ENCODE data around the gene RPS6KA1.

RPS6KA1 gene

DNA sequence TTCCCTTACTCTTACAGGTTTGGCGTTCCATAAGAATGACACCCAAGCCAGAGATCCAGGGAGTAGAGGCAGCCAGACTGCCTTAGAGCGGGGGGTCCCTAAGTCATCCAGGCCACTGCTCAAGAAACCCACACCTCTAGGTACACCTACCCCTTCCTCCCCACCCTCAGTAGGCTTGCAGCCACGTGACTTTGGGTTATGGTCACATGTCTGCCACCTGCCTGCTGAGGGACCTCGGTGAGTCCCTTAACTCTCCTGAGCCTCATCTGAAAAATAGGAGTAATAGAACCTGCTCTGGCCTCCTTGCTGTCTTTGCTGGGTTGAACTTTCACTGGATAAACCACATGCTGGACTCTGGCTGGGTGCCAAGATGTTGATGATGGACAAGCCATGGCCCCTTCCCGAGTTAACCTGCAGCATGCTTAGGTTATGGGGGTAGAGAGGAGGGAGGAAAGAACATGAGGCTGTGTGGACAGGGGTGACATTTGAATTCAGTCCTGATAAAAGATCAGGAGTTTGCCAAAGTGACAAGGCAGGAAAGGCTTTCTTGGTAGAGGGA, 4.5 kb downstream of the RPS6KA1 start:
- no peak for DNase-seq

DNA sequence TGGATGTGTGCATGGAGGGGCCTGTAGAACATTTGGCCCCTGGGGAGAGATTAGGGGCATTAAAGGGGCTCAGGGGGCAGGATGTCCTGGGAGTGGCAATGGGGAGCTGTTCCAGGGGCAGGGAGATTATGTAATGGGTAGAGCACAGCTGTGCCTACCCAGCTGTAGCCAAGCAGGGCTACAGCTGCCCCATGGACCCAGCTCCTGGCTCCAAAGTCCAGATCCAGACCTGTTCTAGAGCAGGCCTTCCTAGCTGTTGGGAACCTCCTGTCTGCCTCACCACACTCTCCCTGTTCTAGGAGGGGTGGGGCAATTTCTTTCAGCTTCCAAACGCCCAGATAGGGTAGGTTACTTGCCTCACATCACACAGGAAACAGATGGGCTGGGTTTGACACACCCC, 5.6 kb downstream of the RPS6KA1 start:
- no peak for DNase-seq

DNA sequence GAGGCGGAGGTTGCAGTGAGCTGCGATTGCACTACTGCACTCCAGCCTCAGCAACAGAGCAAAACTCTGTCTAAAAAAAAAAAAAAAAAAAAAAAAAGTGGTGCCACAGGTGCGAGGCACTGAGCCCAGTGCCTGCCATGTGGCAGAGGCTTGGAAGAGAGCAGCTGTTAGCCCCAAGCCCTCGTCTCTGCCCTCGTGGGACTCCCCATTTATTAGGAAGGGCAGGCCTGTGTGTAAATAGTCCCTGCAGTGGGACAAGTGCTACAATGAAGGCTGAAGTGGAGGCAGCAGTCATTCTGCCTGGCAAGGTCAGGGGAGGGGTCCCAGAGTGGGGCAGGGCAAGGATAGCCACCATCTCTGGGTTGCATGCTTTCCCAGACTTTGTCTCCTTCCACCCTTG, 6.5 kb downstream of the RPS6KA1 start:
- no peak for DNase-seq

DNA sequence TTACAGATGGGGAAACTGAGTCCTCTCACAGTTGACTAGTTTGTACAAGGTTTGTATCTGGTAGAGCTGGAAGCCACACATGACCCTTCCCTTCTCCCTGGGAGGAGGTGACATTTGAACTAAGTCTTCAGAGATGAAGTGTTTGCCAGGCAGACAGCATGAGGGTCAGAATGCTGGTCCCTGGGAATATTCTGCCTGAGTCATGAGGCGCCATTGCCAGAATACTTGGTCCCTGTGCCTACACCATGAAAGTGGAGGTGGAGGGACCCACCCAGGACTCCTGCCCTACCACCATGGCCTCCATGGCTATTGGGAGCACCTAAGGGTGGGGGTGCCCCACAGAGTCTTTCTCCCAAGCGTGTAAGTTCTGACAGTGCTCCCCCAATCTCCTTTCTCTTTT, 7.0 kb downstream of the RPS6KA1 start:
- DNase-seq = no peak

DNA sequence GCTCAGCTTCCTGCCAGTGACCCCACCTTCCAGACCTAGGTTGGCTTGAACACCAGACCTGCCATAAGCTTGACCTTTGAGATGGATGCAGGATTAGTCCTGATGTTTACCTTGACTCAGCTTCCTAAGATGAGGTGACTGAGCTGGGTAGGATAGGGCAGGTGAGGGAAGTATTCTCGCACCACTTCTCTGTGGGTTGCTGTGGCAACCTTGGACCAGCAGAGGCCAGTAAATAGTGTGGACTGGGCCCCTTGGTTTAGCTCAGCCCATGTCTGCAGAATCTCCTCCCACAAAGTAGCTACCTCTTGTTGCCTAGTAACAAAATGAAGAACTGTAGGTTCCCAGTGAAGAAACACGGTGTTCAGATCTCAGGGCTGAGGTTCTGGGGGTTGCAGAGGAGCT, 8.4 kb downstream of the RPS6KA1 start:
- peak; percentile 55 for DNase-seq

DNA sequence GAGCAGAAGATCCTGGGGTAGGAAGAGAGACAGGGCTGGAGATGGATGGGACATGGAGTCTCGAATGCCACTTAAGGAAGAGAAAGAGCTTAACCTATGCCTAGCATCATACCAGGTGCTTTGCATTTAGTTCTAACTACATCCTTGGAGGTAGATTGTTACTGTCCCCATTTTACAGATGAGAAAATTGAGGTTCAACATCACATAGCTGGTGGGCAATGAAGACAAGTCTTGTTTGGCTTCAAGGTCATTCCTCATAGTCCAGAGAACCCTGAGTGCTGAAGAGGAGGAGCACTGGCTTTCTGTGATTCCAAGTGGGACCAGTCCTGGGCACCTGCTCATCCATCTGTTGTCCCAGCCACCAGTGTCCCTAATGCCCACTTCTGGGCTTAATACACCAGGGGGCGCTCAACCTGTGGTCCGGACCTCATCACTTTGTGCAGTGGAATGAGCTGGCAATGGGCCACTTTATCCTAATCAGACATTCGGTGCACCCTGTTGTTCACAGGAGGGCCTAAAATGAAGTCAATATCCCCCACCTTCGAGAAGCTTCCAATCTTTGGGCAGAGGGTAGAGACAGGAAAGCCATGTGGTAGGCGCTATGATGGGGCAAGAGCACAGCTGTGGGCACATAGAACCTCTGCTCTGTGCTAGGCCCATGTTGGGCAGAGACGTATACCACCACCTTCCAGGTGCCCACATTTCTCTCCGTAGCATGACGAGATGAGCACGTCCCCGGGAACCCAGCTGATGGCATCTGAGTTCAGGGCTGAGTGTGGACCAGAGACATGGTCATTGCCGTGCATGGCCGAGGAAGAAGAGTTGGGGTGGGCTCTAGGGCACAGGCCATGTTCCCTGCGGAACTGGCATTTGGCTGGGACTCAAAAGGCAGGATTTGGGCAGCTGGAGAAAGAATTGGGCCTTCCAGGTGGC, 9.2 kb downstream of the RPS6KA1 start:
- peak; percentile 31 for DNase-seq

DNA sequence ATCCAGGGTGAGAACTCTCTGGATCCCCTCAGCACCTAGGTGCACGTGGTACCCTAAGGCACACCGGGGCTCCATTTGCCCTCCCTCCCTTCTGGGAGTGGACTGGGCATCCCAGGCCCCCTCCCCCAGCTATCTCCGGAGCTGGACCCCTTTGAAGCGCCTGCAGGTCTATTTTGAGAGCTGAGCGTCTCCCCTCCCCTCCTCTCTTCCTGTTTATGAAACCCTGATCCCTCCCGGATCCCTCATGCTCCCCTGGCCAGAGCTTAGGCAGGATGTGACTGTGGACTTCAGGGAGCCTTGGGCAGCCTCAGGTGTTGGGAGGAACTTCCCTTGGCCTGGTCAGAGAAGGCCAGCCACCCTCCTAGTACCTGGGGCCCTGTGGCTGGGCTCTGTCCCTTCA, 10.2 kb downstream of the RPS6KA1 start:
- no peak for DNase-seq

DNA sequence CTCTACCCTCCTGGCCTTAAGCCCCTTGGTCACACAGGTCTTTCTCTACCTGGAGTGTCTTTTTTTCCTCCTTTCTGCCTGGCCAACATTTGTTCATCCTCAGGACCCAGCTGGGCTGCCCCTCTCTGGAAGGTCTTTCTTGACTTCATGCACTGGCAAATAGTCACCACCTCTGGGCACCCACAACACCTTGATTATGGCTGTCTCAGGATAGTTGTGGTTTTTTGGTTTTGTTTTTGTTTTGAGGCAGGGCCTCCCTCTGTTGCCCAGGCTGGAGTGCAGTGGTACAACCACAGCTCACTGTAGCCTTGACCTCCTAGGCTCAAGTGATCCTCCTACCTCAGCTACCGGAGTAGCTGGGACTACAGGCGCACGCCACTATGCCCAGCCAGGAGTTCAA, 10.8 kb downstream of the RPS6KA1 start:
- DNase-seq = no peak

DNA sequence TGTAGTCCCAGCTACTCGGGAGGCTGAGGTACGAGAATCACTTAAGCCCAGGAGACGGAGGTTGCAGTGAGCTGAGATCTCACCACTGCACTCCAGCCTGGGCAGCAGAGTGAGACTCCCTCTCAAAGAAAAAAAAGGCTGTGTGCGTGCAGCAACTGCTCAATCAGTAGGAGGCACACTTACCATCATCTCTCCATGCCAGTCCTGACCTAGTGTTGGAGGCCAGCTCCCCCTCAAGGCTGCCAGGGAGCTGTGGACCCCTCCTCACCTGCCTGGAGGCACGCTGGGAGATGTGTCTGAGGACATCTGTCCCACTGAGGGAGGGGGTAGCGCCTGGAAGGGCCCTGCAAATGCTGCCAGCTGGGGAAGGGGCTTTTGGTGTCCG, 11.9 kb downstream of the RPS6KA1 start:
- DNase-seq = no peak

DNA sequence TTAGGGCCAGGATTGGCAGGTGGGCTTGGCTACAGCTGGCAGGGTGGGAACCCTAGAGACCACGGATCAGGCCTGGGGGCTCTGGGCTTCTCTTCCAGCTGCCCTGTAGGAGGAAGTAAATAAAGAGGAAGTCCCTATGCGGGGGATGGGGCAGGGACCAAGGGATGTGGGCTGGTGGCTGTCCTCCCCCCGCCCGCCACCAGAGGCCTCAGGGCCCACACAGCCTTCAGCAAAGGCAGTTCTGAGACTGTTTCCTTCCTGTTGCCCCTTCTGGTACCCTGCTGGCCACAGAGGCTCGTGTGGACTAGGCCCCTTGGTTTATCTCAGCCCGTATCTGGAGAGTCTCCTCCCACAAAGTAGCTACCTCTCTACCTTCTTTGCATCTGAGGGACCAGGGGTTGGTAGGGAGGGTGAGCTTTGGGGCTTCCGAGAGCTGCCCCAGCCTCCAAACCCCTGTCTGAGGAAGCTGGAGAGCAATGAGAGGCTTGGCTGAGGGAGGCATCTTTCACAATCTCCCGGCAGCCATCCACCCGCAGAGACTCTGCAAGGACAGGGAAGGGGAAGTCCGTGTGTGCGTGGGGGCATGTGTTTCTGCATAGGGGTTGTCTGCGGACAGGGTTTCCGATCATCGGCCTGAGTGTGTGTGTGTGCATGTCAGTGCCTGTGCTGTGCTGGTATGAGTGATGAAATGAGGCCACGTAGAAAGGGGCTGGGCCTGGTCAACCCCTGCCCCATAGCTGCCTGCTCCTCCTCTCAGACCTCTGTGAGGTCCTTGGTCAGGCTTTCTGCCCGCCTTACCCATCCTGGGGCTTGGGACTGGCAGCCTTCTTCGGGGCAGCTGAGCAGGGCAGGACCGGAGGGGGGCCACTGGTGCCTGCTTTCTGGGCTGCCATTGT, 12.5 kb downstream of the RPS6KA1 start:
- peak; percentile 100 for DNase-seq

DNA sequence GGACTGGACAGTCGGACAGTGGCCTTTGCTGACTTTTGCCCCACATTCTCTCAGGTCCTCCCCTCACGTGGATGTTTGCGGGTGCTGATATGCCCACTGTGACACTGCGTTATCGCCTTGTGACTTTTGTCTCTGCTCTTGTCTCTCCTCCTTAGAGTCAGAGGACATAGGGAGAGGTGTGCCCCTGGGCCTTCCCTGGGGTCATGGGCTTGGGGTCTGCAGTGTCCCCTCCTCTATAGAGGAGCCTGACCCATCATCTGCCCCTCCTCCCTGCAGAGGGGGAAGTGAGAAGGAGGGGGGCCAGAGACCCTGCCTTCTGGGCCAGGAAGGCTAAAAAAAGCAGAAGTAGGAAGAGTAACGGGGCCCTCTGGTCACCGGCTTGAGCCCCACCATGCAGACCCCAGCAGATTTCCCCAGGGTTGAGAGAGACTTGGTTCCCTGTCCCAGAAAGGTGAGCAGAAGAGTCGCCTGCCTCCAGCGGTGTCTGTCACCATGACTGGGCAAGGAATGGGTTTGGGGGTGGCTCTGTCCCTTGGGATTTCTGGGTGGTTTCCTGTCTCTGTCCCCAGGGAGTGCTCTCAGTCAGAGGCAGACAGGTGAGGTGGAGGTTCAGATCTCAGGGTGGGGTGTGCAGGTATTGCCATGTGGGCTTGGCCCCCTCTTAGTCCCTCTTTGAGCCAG, 13.3 kb downstream of the RPS6KA1 start:
- DNase-seq = no peak

DNA sequence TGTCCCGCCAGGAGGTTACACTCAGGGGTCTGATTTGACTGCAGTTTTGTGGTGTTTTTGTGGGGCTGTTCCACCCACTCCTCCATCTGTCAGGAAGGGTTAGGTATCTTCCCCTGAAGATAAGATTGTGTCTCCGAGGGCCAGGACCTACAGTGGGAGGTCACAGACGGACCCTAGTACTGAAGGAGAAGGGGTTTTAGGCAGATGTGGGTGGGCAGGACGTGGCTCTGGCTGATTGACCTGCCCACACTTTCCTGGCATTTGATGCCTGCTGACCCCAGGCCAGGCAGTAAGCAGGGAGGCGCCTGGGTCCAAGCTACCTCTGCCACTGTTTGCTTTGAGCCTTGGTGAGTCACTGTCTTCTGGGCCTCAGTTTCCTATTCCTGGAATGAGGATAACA, 13.9 kb downstream of the RPS6KA1 start:
- no peak for DNase-seq

DNA sequence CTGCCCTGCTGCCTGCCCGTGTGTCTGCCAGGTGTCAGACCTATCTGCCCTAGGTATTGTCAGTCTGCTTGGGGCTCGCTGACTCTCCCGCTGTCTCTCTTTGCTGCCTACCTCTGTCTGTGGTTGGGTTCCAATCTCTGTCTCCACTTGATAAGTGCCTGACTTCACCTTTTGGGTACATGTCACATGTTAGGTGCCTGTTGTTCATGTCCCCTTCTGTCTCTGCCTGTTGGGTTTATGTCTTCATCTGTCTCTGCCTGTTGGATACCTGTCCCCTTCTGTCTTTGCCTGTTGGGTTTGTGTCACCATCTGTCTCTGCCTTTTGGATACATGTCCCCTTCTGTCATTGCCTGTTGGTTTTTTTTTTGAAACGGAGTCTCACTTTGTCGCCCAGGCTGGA, 14.6 kb downstream of the RPS6KA1 start:
- no peak for DNase-seq

DNA sequence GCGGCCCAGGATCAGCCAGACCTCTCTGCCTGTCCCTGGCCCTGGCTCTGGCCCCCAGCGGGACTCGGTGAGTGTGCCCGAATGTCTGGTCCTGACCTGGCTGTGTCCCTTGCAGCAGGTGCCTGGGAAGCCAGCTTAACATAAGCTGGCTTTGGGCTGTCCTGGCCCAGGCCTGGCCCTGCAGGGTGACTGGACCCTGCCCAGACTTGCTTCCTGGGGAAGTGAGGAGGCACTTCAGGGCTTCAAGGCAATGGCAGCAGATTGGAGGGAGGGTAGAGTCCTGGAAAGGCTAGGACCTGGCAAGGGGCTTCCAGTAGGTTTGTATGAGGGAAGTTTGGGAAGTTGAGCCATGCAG, 16.4 kb downstream of the RPS6KA1 start:
- no peak for DNase-seq

DNA sequence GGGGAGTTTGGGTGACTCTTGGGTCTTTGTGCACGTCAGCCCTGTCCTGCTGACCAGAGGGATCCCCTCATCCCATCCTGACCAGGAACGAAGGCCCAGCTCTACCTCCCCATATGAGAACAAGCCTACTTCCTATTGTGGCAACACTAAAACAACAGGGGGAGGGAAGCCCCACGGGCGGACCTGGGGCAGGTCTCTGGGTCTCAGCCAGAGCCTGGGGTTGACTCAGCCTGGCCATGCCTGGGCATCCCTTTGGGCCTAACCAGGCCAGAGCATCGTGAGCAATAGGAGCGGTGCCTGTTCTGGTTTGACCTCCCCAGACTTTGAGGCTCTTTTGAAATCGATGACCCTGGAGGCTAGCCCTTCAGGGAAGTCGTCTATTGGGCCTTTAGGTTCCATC, 16.8 kb downstream of the RPS6KA1 start:
- no peak for DNase-seq

DNA sequence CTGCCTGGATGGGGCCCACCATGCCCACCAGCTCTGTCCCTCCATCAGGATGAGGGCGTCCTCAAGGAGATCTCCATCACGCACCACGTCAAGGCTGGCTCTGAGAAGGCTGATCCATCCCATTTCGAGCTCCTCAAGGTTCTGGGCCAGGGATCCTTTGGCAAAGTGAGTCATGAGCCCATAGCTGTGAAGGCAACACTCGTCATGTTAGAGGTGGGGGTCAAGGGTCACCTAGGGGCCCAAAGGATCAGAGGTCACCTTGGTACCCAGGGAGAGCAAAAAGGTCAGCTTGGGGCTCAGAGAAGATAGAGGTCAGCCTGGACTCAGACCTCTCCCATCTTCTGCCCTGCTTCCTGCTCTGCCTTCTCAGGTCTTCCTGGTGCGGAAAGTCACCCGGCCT, 17.3 kb downstream of the RPS6KA1 start:
- DNase-seq = no peak

DNA sequence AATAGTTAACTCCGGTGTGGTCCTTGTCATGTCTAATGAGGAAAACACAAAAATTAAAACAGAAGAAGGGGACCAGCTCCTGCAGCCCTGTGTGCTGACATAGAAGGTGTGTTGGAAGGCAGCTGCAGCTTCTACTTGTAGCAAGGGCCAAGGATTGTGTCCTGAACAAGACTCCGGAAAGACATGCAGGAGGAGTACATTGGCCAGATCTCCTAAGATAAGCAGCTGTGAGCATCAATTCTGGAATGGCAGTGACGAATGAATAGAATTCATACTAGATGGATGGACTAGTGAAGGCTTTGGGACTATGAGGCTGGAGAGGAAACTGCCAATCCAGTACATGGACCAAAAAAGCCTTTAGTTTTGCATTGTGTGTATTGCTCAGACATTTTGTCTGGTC, 19.3 kb downstream of the RPS6KA1 start:
- DNase-seq = no peak

DNA sequence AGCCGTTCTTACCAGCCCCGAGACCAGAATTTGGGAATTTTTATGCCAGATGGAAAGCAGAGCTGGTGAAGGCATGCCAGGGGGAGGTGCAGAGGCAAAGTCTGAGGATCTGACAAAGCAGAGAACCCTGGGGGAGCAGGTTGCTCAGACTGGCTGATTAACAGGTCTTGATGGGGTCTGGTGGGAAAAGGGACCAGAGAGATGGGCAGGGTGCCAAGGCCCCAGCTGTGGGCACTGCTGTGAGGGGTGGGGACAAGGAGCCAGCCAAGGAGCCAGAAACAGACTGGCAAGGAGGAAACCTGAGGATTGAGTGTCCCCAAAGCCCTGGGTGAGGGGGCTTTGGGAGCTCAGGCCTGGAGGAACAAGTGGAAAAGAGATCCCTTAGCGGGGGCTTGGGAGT, 21.4 kb downstream of the RPS6KA1 start:
- DNase-seq = no peak

DNA sequence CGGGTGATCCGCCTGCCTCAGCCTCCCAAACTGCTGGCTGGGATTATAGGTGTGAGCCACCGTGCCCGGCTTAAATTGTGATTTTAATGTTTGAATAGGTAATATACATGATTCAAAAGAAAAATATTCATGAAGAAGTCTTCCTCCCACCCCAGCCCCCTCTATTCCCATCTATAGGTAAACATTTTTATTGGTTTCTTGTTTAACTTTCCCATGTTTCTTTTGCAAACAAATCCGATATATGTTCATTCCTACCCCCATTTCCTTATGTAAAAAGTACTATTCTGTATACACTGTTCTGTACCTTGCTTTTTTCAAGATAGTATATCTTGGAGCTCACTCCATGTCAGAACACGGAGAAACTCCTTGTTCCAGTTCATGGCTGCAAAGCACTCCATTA, 23.2 kb downstream of the RPS6KA1 start:
- no peak for DNase-seq

DNA sequence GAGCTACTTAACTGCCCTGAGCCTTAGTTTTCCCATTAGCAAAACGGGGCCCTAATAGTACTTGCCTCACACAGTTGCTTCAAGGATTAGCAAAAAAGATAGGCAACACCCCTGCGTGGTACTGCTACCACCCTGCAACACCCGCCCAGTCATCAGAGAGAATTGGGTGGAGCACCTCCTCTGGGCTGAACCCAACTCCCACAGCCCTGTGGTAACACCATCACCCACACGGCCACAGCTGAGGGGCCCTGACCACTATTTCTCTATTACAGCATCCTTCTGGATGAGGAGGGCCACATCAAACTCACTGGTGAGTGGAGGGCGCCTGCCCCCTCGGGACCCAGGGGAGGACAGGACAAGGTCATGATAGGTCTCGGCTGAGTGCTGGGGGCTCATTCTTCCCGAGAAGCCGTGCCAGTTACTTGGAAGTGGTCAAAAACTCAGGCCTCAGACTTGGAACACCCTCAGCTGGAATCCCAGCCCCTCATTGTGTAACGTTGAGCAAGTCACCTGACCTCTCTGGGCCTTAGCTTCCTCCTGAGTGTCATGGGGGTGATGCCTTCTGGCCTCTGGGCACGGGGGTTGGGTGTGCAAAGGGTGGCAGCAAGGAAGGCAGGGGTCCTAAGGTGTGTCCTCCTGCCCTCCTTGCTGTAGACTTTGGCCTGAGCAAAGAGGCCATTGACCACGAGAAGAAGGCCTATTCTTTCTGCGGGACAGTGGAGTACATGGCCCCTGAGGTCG, 24.6 kb downstream of the RPS6KA1 start:
- no peak for DNase-seq

DNA sequence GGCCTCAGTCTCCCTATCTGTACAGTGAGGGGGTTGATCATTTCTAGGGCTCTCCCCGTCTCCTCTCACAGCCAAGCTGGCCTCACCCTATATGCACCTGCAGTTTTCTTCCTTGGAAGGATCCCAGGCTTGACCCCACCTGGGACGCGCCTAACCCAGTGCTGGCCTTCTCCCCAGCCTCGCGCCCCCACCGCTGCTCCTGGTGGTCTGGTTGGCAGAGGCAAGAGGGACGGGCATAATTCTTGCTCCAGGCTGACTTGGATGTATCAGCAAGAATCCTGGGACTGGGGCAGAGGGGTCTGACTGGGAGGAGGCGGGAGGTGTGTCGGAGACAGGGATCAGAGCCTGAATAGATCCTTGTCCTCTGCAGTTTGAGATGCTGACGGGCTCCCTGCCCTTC, 25.2 kb downstream of the RPS6KA1 start:
- DNase-seq = no peak

DNA sequence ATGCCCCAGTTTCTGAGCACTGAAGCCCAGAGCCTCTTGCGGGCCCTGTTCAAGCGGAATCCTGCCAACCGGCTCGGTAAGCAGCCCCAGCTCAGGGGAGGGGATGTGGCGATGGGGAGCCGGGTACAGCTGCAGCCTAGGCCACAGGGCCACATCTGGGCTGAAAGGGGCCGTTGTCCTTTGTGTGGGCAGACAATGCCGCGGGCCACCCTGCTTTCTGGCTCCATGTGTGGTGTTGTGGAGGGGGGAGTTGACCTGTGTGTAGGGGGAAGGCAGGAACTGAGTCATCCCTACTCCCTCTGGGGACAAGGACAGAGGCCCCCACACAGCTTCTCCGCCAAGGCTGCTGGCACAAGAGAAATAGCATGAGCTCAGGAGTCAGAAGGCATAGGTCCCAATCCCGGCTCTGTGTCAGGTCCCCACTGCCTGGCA, 26.0 kb downstream of the RPS6KA1 start:
- no peak for DNase-seq
